Ramos (cell line): Measurements from ENCODE around the gene ACADS.

Experiments
- in situ Hi-C: fragments of 300-500 bp; cut with MboI; formaldehyde crosslinking; loops from one replicate; pipeline ENCODE4 v1.14.3; 2022; ENCODE audit warnings: low sequenced_read_pairs; ENCODE audit not compliant: unreplicated experiment

Gene ACADS

GRCh38 chr12:120774169-120774916 lies 48.7 kb downstream of the ACADS start:
- in situ Hi-C loops: no loop called here

GRCh38 chr12:120775862-120776552 lies 50.4 kb downstream of the ACADS start:
- in situ Hi-C loops: no loop called here

GRCh38 chr12:120783197-120783596 lies 57.6 kb downstream of the ACADS start:
- in situ Hi-C loops: no loop called here

GRCh38 chr12:120784804-120785203 lies 59.2 kb downstream of the ACADS start:
- in situ Hi-C loops: no loop called here

- in situ Hi-C loops: no loop called here
Observed at GRCh38 chr12:120787889-120788288, 62.3 kb downstream of the ACADS start.
